CD4-positive, CD25-positive, alpha-beta regulatory T cell (primary cell): ENCODE measurements around the gene MARK2. TPM values are rescaled to one million over a fixed set of nuclear protein-coding genes. Genes with fewer than 3 reads are reported as not detected.

Source experiments
- ATAC-seq, 2 donors: fragments of 150-1000 bp; cut with Tn5 transposase; one replicate each; pipeline ENCODE4 v1.10.0; 2021; ENCODE audit warnings: low read depth in 2 of 2, moderate number of reproducible peaks in 2 of 2, moderate library complexity in 1 of 2
- DNase-seq, 3 donors: peaks; one replicate each; pipeline versions ENCODE4 v3.0.0 to v3.0.0-alpha.2; 2012 to 2022; ENCODE audit warnings: mixed read lengths in 1 of 3
- H3K27ac ChIP-seq: one replicate; pipeline ENCODE4 v1.7.0; 2013; ENCODE audit warnings: mild to moderate bottlenecking, low read length; ENCODE audit not compliant: insufficient read depth, poor library complexity, severe bottlenecking
- H3K27me3 ChIP-seq: one replicate; pipeline ENCODE4 v1.7.0; 2013; ENCODE audit warnings: low read length; ENCODE audit not compliant: control insufficient read depth, insufficient read depth
- H3K36me3 ChIP-seq: one replicate; pipeline ENCODE4 v1.7.0; 2013; ENCODE audit warnings: mild to moderate bottlenecking, low read length, moderate library complexity; ENCODE audit not compliant: control insufficient read depth, insufficient read depth
- H3K4me1 ChIP-seq: 2 replicates; pipeline ENCODE4 v1.7.0; 2013; ENCODE audit warnings: mild to moderate bottlenecking, low read length; ENCODE audit not compliant: insufficient read depth, control insufficient read depth, poor library complexity, severe bottlenecking
- H3K4me3 ChIP-seq: one replicate; pipeline ENCODE4 v1.7.0; 2013; ENCODE audit warnings: low read depth, mild to moderate bottlenecking, low read length, moderate library complexity
- H3K9me3 ChIP-seq, 2 experiments: 1 replicate in 1 of 2; 2 replicates in 1 of 2; pipeline ENCODE4 v1.7.0; 2013; ENCODE audit warnings: low read length in 2 of 2, mild to moderate bottlenecking in 1 of 2, moderate library complexity in 1 of 2; ENCODE audit not compliant: control insufficient read depth in 2 of 2
- H3K27ac Mint-ChIP-seq, 3 donors: one replicate each; pipeline ENCODE4 v1.8.0; 2020 to 2022; ENCODE audit warnings: mild to moderate bottlenecking in 3 of 3, mixed read lengths in 3 of 3, moderate library complexity in 2 of 3
- H3K27me3 Mint-ChIP-seq: one replicate; pipeline ENCODE4 v1.8.0; 2022; ENCODE audit warnings: mild to moderate bottlenecking, mixed read lengths
- H3K36me3 Mint-ChIP-seq: one replicate; pipeline ENCODE4 v1.8.0; 2020; ENCODE audit warnings: mixed read lengths
- H3K4me1 Mint-ChIP-seq, 4 donors: one replicate each; pipeline ENCODE4 v1.8.0; 2020 to 2022; ENCODE audit warnings: mixed read lengths in 4 of 4, mild to moderate bottlenecking in 1 of 4
- H3K4me3 Mint-ChIP-seq, 4 donors: one replicate each; pipeline ENCODE4 v1.8.0; 2020 to 2022; ENCODE audit warnings: mild to moderate bottlenecking in 4 of 4, mixed read lengths in 4 of 4, moderate library complexity in 3 of 4
- H3K9me3 Mint-ChIP-seq, 7 donors: one replicate each; pipeline ENCODE4 v1.8.0; 2020 to 2022; ENCODE audit warnings: mixed read lengths in 7 of 7, mild to moderate bottlenecking in 3 of 7, moderate library complexity in 2 of 7
- polyA plus RNA-seq, 4 donors: library from polyadenylated mRNA; unstranded; fragments of 300-500 nt; fragmentation: Illumina TruSeq; gene quantifications; one replicate each; pipeline ENCODE4 v1.2.3, GENCODE V29; 2021
- total RNA-seq: library from RNA; stranded (reverse); gene quantifications from one replicate; pipeline ENCODE4 v1.2.3, GENCODE V29; 2022

The MARK2 gene
- total and polyA plus RNA-seq, 5 donors from 2014 or later: 29.3 to 66.6 (median 38.5) TPM

GRCh38 chr11:63907808-63908530 lies 69.1 kb downstream of the MARK2 start:
- Histone ChIP-seq H3K36me3 (peaks cover 53% of the 10 kb centered on the region), H3K4me3 (no peak overlapping the region), H3K27ac (no peak overlapping the region), H3K4me1 (no peaks in the 10 kb centered on the region), H3K27me3 (no peaks in the 10 kb centered on the region), H3K9me3 (no peaks in the 10 kb centered on the region)
- H3K4me1 Mint-ChIP-seq: peaks cover 0 to 7% (median 3%) of the 10 kb centered on the region in 4 donors
- peaks cover 26% of the 10 kb centered on the region for H3K36me3 Mint-ChIP-seq
- H3K4me3 Mint-ChIP-seq: no peak overlapping the region
- DNase-seq: no peak
- no peaks in the 10 kb centered on the region for H3K27me3 Mint-ChIP-seq
- no peak overlapping the region for H3K27ac Mint-ChIP-seq
- H3K9me3 Mint-ChIP-seq: no peaks in the 10 kb centered on the region
- no peak for ATAC-seq

GRCh38 chr11:63908631-63909401 lies 69.9 kb downstream of the MARK2 start:
- no peak overlapping the region for H3K27ac Mint-ChIP-seq
- H3K27me3 Mint-ChIP-seq: peaks cover 2% of the 10 kb centered on the region
- no peaks in the 10 kb centered on the region for H3K4me1 ChIP-seq
- H3K9me3 ChIP-seq: no peaks in the 10 kb centered on the region
- no peak overlapping the region for H3K4me3 ChIP-seq
- ATAC-seq (no peak), DNase-seq (no peak)
- no peak overlapping the region for H3K4me3 Mint-ChIP-seq
- H3K27me3 ChIP-seq: no peaks in the 10 kb centered on the region
- H3K9me3 Mint-ChIP-seq: no peaks in the 10 kb centered on the region
- H3K36me3 Mint-ChIP-seq: peaks cover 18% of the 10 kb centered on the region
- H3K27ac ChIP-seq: no peak overlapping the region
- H3K4me1 Mint-ChIP-seq: peaks cover 0 to 7% (median 3%) of the 10 kb centered on the region in 4 donors
- H3K36me3 ChIP-seq: peaks cover 44% of the 10 kb centered on the region

DNA sequence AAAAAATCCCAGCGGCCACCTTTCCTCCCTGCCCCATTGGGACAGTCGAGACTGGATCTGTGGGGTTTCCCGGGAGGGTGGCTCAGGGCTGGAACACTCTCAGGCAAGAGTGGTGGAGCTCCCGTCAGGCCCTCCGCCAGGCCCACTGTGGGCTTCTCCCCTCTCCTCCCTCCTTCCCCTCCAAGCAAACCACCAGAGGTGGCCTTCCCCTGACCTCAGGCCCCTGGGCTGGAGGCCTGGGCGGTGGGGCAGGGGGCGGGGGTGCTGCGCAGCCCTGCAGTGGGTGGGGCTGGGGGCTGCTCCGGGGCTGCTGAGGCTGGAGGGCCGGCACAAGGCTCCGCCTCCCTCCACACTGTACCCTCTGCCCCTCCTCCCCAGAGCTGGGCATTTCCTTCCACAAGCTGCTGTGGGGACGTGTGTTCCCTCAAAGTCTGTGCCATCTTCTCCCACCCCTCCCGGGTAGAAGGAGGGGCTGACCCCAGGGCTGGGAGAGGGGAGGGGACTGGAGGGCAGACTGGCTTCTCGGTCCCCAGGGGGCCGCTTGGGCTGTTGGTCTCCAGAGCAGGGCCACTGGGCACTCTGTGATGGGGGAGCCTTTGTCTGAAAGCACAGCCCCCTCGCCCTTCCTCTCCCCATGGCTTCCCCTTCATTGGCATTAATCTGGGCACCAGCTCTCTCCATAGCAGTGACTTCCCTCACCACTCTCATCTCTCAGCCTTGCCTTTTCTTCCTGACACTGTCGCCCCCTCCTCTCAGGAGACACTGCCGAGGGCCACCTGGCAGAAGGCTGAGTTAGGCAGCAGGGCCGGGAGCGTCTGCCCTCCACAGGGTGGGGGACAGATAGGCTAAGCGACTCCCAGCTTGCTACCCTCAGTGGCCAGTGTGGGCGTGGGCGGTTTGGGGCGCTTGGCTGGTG lies 70.9 kb downstream of the MARK2 start:
- Mint-ChIP-seq H3K27me3 (peaks cover 10% of the 10 kb centered on the region), H3K4me1 (peaks cover 0 to 7% (median 3%) of the 10 kb centered on the region in 4 donors), H3K9me3 (no peaks in the 10 kb centered on the region), H3K27ac (peak overlapping the region in 1 of 3 donors; percentile 26), H3K36me3 (peaks cover 10% of the 10 kb centered on the region), H3K4me3 (no peak overlapping the region)
- Histone ChIP-seq H3K4me1 (no peaks in the 10 kb centered on the region), H3K27ac (no peak overlapping the region), H3K36me3 (peaks cover 34% of the 10 kb centered on the region), H3K9me3 (no peaks in the 10 kb centered on the region), H3K4me3 (no peak overlapping the region), H3K27me3 (no peaks in the 10 kb centered on the region)
- no peak for ATAC-seq
- no peak for DNase-seq

DNA sequence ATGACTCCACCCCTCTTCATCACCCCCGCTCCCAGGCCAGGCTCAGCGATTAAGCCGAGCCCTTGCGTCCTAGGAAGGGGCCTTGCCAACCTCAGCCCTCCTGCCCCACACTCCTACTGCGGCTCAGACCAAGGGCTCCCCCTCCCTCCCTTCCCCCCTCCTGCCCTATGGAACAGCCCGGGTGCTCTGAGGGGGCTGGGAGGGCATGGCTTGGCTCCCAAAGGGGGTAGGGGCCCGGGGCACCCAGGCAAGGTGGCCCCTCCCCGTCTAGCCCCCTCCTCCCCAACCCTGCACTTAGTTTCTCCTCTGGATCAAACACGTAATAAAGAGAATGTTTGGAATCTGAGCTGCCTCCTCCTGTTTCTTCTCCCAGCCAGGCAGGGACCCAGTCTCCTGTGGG lies 71.8 kb downstream of the MARK2 start:
- no peak for DNase-seq
- H3K36me3 Mint-ChIP-seq: peaks cover 3% of the 10 kb centered on the region
- peaks cover 0 to 2% (median 0%) of the 10 kb centered on the region in 7 donors for H3K9me3 Mint-ChIP-seq
- peaks cover 0 to 7% (median 4%) of the 10 kb centered on the region in 4 donors for H3K4me1 Mint-ChIP-seq
- no peaks in the 10 kb centered on the region for H3K9me3 ChIP-seq
- H3K4me3 Mint-ChIP-seq: no peak overlapping the region
- H3K4me1 ChIP-seq: peaks cover 1% of the 10 kb centered on the region
- H3K27me3 ChIP-seq: no peaks in the 10 kb centered on the region
- H3K27me3 Mint-ChIP-seq: peaks cover 14% of the 10 kb centered on the region
- no peak overlapping the region for H3K4me3 ChIP-seq
- no peak overlapping the region for H3K27ac Mint-ChIP-seq
- H3K36me3 ChIP-seq: peaks cover 27% of the 10 kb centered on the region
- no peak overlapping the region for H3K27ac ChIP-seq
- no peak for ATAC-seq

DNA sequence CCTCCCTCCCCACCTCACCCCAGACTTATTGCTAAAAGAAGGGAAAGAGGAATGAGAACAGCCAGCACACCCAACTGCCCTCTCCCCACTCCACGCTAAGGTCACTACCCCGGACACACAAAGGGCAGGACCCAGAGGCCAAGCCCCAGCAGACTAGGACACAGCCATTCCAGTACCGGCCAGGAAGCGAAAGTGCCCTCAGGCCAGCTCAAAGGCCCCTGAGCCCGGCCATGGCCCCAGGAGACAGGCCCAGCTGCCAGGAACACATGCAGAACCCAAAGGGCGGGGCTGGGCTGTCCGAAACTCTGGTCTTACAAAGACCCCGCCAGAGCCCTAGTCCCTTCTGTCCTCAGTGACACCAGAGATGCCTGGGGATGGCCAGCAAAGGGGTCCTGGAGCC lies 72.5 kb downstream of the MARK2 start:
- Mint-ChIP-seq H3K9me3 (peaks cover 0 to 2% (median 0%) of the 10 kb centered on the region in 7 donors), H3K36me3 (peaks cover 2% of the 10 kb centered on the region), H3K27me3 (peaks cover 14% of the 10 kb centered on the region), H3K4me3 (no peak overlapping the region), H3K4me1 (peaks cover 0 to 7% (median 3%) of the 10 kb centered on the region in 4 donors), H3K27ac (no peak overlapping the region)
- Histone ChIP-seq H3K36me3 (peaks cover 21% of the 10 kb centered on the region), H3K27ac (no peak overlapping the region), H3K4me1 (peaks cover 9% of the 10 kb centered on the region), H3K27me3 (no peaks in the 10 kb centered on the region), H3K9me3 (no peaks in the 10 kb centered on the region), H3K4me3 (no peak overlapping the region)
- ATAC-seq: no peak
- no peak for DNase-seq

DNA sequence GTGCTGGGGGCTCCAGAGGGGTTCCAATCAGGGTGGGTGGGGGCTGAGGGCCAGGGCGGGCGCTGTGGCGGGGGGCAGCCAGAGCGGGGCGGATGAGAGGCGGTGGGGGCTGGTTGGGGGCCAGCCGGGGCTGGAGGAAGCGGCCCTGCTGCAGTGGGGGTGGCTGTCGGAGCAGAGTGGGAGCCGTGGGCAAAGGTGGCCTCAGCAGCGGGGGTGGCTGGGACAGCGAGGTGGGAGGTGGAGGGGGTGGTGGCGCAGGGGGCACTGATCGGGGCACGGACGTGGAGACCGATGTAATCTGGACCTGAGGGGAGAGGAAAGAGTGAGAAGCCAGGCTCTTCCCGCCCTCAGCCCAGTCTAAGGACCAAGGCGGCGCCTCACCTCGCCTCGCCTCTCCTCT lies 73.0 kb downstream of the MARK2 start:
- Histone ChIP-seq H3K27me3 (no peaks in the 10 kb centered on the region), H3K36me3 (peaks cover 21% of the 10 kb centered on the region), H3K9me3 (no peaks in the 10 kb centered on the region), H3K4me3 (no peak overlapping the region), H3K4me1 (peaks cover 12% of the 10 kb centered on the region), H3K27ac (no peak overlapping the region)
- Mint-ChIP-seq H3K27ac (no peak overlapping the region), H3K9me3 (peaks cover 0 to 2% (median 0%) of the 10 kb centered on the region in 7 donors), H3K4me3 (no peak overlapping the region), H3K27me3 (peaks cover 14% of the 10 kb centered on the region), H3K4me1 (peaks cover 0 to 7% (median 3%) of the 10 kb centered on the region in 4 donors), H3K36me3 (no peaks in the 10 kb centered on the region)
- ATAC-seq (no peak), DNase-seq (no peak)

- H3K27ac Mint-ChIP-seq: peak overlapping the region in 2 of 3 donors; percentile 26 to 31
- H3K36me3 Mint-ChIP-seq: no peaks in the 10 kb centered on the region
- Histone ChIP-seq H3K36me3 (peaks cover 13% of the 10 kb centered on the region), H3K27ac (no peak overlapping the region), H3K9me3 (no peaks in the 10 kb centered on the region), H3K4me1 (peaks cover 18% of the 10 kb centered on the region), H3K27me3 (no peaks in the 10 kb centered on the region), H3K4me3 (no peak overlapping the region)
- H3K4me1 Mint-ChIP-seq: peaks cover 0 to 10% (median 4%) of the 10 kb centered on the region in 4 donors
- no peak for ATAC-seq
- peaks cover 0 to 2% (median 0%) of the 10 kb centered on the region in 7 donors for H3K9me3 Mint-ChIP-seq
- H3K27me3 Mint-ChIP-seq: peaks cover 14% of the 10 kb centered on the region
- H3K4me3 Mint-ChIP-seq: peak overlapping the region in 1 of 4 donors; percentile 60
- DNase-seq: no peak
Observed at GRCh38 chr11:63912678-63913077, 73.8 kb downstream of the MARK2 start.
